Panc1 (cell line): Measurements from ENCODE around the gene ADGRG7. TPM values are rescaled to one million over a fixed set of nuclear protein-coding genes. Genes with fewer than 3 reads are reported as not detected.

Experiments used
- ATAC-seq: fragments of 200-7000 bp; cut with Tn5 transposase; 2 replicates; pipeline ENCODE4 v1.9.1; 2020; ENCODE audit warnings: mild to moderate bottlenecking, moderate library complexity
- BruUV-seq: library from RNA; stranded (reverse); fragments of 400-500 nt; replicated peaks from 2 replicates; lab custom pipeline; 2021; lab: Mats Ljungman, UMichigan
- CTCF ChIA-PET: fragments of 300-600 bp; sonication (Branson Sonifier 250); formaldehyde crosslinking; loops from one replicate; lab custom pipeline; 2022; ENCODE audit warnings: antibody characterized with exemption; lab: Charles Lee
- POLR2A ChIA-PET: fragments of 300-600 bp; sonication (Branson Sonifier 250); formaldehyde crosslinking; loops from one replicate; lab custom pipeline; 2022; ENCODE audit warnings: antibody characterized with exemption; lab: Charles Lee
- DNase-seq: peaks from one replicate; pipeline ENCODE4 v3.0.0-alpha.2; 2010; ENCODE audit warnings: low read depth, low spot score
- H3K27ac ChIP-seq: 2 replicates; pipeline ENCODE4 v1.5.1; 2011; ENCODE audit warnings: mild to moderate bottlenecking, low read length, inconsistent platforms
- H3K27me3 ChIP-seq: fragments of 200-500 bp; sonication (Bioruptor generic); 2 replicates; pipeline ENCODE4 v1.6.0; 2014; ENCODE audit warnings: low read length, inconsistent platforms; ENCODE audit not compliant: control insufficient read depth, insufficient read depth
- H3K36me3 ChIP-seq: fragments of 200-500 bp; sonication (Bioruptor generic); 2 replicates; pipeline ENCODE4 v1.5.1; 2014; ENCODE audit warnings: inconsistent platforms, mild to moderate bottlenecking, low read length, moderate library complexity; ENCODE audit not compliant: control insufficient read depth, insufficient read depth
- H3K4me1 ChIP-seq: 2 replicates; pipeline ENCODE4 v1.5.1; 2011; ENCODE audit warnings: inconsistent platforms, mild to moderate bottlenecking, low read length, moderate library complexity; ENCODE audit not compliant: control insufficient read depth, insufficient read depth
- H3K4me3 ChIP-seq, 2 experiments: 2 replicates each; pipeline ENCODE4 v1.5.1; 2011 to 2012; ENCODE audit warnings: low read depth in 2 of 2, low read length in 2 of 2, mild to moderate bottlenecking in 2 of 2, inconsistent platforms in 1 of 2, moderate library complexity in 1 of 2
- H3K9me3 ChIP-seq: fragments of 200-500 bp; sonication (Bioruptor generic); 2 replicates; pipeline ENCODE4 v1.5.1; 2014; ENCODE audit warnings: low read depth, mild to moderate bottlenecking, inconsistent platforms, low read length, moderate library complexity; ENCODE audit not compliant: control insufficient read depth, insufficient read depth
- POLR2AphosphoS5 ChIP-seq: IDR thresholded peaks from 2 replicates; pipeline ENCODE4 v1.6.1; 2012; ENCODE audit warnings: mild to moderate bottlenecking, low read depth, low read length, moderate library complexity
- SIN3A ChIP-seq: IDR thresholded peaks from 2 replicates; pipeline ENCODE4 v1.6.1; 2012; ENCODE audit warnings: low read depth, mild to moderate bottlenecking, low read length, moderate library complexity, borderline replicate concordance; ENCODE audit not compliant: insufficient read depth
- TCF7L2 ChIP-seq: IDR thresholded peaks from 2 replicates; pipeline ENCODE4 v1.6.1; 2011; ENCODE audit warnings: mild to moderate bottlenecking, low read depth, low read length, inconsistent platforms
- in situ Hi-C: cut with HindIII; loops from 2 replicates; pipeline ENCODE4 v1.10.0; 2016; ENCODE audit warnings: low sequenced_read_pairs, low pct_unique_long_range_greater_than_20kb
- intact Hi-C: fragments of 100-400 bp; cut with micrococcal nuclease; formaldehyde crosslinking; loops from one replicate; pipeline ENCODE4 v1.10.0; 2022; ENCODE audit not compliant: unreplicated experiment
- total RNA-seq: library from RNA; stranded (reverse); gene quantifications from one replicate; pipeline ENCODE4 v1.2.1, GENCODE V29; 2021; ENCODE audit not compliant: unreplicated experiment
- TF ChIP-seq, protein P1 (sequence below), 2 experiments: IDR thresholded peaks; 2 replicates each; pipeline ENCODE4 v1.6.1; 2011 to 2012; ENCODE audit warnings: low read depth in 2 of 2, control low read depth in 1 of 2, low read length in 1 of 2, mild to moderate bottlenecking in 1 of 2, moderate library complexity in 1 of 2; ENCODE audit not compliant: insufficient read depth in 1 of 2
- TF ChIP-seq, protein P2 (sequence below): fragments of 450-650 bp; IDR thresholded peaks from 2 replicates; pipeline ENCODE4 v1.5.1; 2017; ENCODE audit warnings: mild to moderate bottlenecking

The ADGRG7 gene
- total RNA-seq, 1 experiment from 2014 or later, result not detected

DNA sequence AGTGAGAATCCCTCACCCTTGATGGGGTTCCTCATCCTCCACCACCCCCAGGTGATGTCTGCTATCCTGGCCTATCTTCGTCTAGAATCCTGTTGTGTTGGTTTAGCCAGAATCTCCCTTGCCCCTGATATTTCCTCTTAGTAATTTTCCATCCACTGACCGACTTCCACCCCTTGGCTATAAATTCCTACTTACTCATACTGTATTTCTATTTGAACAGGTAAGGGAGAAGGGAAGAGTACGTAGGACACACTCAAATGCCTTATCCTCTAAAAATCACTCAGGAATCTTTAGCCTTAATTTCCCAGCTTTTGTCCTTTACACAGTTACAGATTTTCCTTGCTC is 99.2 kb downstream of the ADGRG7 start:
- DNase-seq, result no peak
- in situ Hi-C loops, result no loop called here
- POLR2A ChIA-PET, result interaction anchor here (0.6 to 0.7 kb wide), 3 partner anchors 27 to 76 kb away, joined by 3 to 8 read pairs (median 5); no protein-coding TSS in a partner anchor
- H3K27me3 ChIP-seq, result no peaks in the 10 kb centered on the region; the same call in 1 of the 2 replicates
- intact Hi-C loops, result no loop called here
- peaks cover 20% of the 10 kb centered on the region; the same call in 1 of the 2 replicates for H3K4me1 ChIP-seq
- H3K36me3 ChIP-seq, result peaks cover 10% of the 10 kb centered on the region
- peak overlapping the region; percentile 99 for H3K27ac ChIP-seq
- TSS peak; percentile 100 for BruUV-seq
- peaks cover 8% of the 10 kb centered on the region; the same call in 1 of the 2 replicates for H3K9me3 ChIP-seq
- ATAC-seq, result peak; percentile 2
- CTCF ChIA-PET, result interaction anchor here (0.8 to 1.0 kb wide), 2 partner anchors 246 to 640 kb away, joined by 3 read pairs; no protein-coding TSS in a partner anchor
- peak overlapping the region; percentile 91 to 96 for H3K4me3 ChIP-seq
- TF ChIP-seq SIN3A (no peak), POLR2AphosphoS5 (no peak), TCF7L2 (no peak)
- TF ChIP-seq, protein P1, sequence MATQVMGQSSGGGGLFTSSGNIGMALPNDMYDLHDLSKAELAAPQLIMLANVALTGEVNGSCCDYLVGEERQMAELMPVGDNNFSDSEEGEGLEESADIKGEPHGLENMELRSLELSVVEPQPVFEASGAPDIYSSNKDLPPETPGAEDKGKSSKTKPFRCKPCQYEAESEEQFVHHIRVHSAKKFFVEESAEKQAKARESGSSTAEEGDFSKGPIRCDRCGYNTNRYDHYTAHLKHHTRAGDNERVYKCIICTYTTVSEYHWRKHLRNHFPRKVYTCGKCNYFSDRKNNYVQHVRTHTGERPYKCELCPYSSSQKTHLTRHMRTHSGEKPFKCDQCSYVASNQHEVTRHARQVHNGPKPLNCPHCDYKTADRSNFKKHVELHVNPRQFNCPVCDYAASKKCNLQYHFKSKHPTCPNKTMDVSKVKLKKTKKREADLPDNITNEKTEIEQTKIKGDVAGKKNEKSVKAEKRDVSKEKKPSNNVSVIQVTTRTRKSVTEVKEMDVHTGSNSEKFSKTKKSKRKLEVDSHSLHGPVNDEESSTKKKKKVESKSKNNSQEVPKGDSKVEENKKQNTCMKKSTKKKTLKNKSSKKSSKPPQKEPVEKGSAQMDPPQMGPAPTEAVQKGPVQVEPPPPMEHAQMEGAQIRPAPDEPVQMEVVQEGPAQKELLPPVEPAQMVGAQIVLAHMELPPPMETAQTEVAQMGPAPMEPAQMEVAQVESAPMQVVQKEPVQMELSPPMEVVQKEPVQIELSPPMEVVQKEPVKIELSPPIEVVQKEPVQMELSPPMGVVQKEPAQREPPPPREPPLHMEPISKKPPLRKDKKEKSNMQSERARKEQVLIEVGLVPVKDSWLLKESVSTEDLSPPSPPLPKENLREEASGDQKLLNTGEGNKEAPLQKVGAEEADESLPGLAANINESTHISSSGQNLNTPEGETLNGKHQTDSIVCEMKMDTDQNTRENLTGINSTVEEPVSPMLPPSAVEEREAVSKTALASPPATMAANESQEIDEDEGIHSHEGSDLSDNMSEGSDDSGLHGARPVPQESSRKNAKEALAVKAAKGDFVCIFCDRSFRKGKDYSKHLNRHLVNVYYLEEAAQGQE (IDR thresholded peaks at IDR 0.05; ENCODE audit: insufficient read depth in 1 of 2, low read depth in 2 of 2, low read length in 1 of 2), result no peak
- TF ChIP-seq, protein P2, sequence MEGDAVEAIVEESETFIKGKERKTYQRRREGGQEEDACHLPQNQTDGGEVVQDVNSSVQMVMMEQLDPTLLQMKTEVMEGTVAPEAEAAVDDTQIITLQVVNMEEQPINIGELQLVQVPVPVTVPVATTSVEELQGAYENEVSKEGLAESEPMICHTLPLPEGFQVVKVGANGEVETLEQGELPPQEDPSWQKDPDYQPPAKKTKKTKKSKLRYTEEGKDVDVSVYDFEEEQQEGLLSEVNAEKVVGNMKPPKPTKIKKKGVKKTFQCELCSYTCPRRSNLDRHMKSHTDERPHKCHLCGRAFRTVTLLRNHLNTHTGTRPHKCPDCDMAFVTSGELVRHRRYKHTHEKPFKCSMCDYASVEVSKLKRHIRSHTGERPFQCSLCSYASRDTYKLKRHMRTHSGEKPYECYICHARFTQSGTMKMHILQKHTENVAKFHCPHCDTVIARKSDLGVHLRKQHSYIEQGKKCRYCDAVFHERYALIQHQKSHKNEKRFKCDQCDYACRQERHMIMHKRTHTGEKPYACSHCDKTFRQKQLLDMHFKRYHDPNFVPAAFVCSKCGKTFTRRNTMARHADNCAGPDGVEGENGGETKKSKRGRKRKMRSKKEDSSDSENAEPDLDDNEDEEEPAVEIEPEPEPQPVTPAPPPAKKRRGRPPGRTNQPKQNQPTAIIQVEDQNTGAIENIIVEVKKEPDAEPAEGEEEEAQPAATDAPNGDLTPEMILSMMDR, result no peak

GRCh38 chr3:100708989-100709841 is 99.8 kb downstream of the ADGRG7 start, which contains the start of gene TFG:
TFG (plus strand) TSS chr3:100709494; CDS start chr3:100713686, 4,192 bp downstream.
- H3K27me3 ChIP-seq, result no peaks in the 10 kb centered on the region; the same call in 1 of the 2 replicates
- BruUV-seq, result no TSS peak
- in situ Hi-C loops (no loop called here), intact Hi-C loops (no loop called here)
- DNase-seq, result peak; percentile 96
- peaks cover 8% of the 10 kb centered on the region; the same call in 1 of the 2 replicates for H3K9me3 ChIP-seq
- peak within 1 kb of the TSS; percentile 91 to 96 for H3K4me3 ChIP-seq
- CTCF ChIA-PET, result interaction anchor here (0.8 to 1.0 kb wide), 2 partner anchors 247 to 641 kb away, joined by 3 read pairs; no protein-coding TSS in a partner anchor
- POLR2A ChIA-PET, result interaction anchor here (0.6 to 0.7 kb wide), 4 partner anchors 25 to 77 kb away, joined by 3 to 8 read pairs (median 4); no protein-coding TSS in a partner anchor
- peak within 1 kb of the TSS; percentile 99 for H3K27ac ChIP-seq
- H3K4me1 ChIP-seq, result peaks cover 20% of the 10 kb centered on the region; the same call in 1 of the 2 replicates
- TF ChIP-seq POLR2AphosphoS5, result peak; percentile 85
- TF ChIP-seq, protein P1 (IDR thresholded peaks at IDR 0.05; ENCODE audit: insufficient read depth in 1 of 2, low read depth in 2 of 2, low read length in 1 of 2), result no peak; a peak in 1 of 4 replicates
- no peak for TF ChIP-seq TCF7L2
- TF ChIP-seq SIN3A, result peak; percentile 67; the same call in 1 of the 2 replicates
- TF ChIP-seq, protein P2, result no peak
- peak; percentile 99 for ATAC-seq
- H3K36me3 ChIP-seq, result peaks cover 10% of the 10 kb centered on the region
